ENCODE measurements around the gene SLC10A7. TPM values are rescaled to one million over a fixed set of nuclear protein-coding genes. Genes with fewer than 3 reads are reported as not detected.

SLC10A7 gene
- total RNA-seq, 2 experiments from 2014 or later = 10.7 to 11.0 TPM

DNA sequence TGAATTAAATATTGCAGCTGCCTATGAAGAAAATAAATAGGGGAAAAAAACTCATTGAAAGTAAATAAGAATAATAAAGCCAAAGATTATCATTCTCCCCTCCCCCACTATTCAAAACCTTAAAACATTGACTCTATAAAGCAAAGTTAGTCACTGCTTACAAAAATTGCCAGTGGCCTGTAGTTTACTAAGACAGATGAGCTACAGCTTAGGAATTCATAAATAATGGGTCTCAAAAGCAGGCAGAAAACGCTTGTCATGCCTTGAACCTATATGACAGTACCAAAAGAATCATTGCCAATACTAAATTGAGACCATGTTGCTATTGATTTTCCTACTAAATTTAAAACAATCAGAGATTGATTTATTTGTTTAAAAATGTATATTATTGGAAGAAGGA, 78.9 kb downstream of the SLC10A7 start:
- ChIA-PET CTCF (no interaction called here), POLR2A (no interaction called here)
- DNase-seq = no peak
- Mint-ChIP-seq H3K4me1 (ENCODE audit: low read depth) (peaks cover 6% of the 10 kb centered on the region), H3K4me3 (no peak overlapping the region), H3K9me3 (no peaks in the 10 kb centered on the region), H3K36me3 (ENCODE audit: low read depth) (peaks cover 13% of the 10 kb centered on the region), H3K27me3 (no peaks in the 10 kb centered on the region), H3K27ac (no peak overlapping the region)
- TF ChIP-seq, protein P1, sequence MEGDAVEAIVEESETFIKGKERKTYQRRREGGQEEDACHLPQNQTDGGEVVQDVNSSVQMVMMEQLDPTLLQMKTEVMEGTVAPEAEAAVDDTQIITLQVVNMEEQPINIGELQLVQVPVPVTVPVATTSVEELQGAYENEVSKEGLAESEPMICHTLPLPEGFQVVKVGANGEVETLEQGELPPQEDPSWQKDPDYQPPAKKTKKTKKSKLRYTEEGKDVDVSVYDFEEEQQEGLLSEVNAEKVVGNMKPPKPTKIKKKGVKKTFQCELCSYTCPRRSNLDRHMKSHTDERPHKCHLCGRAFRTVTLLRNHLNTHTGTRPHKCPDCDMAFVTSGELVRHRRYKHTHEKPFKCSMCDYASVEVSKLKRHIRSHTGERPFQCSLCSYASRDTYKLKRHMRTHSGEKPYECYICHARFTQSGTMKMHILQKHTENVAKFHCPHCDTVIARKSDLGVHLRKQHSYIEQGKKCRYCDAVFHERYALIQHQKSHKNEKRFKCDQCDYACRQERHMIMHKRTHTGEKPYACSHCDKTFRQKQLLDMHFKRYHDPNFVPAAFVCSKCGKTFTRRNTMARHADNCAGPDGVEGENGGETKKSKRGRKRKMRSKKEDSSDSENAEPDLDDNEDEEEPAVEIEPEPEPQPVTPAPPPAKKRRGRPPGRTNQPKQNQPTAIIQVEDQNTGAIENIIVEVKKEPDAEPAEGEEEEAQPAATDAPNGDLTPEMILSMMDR (IDR thresholded peaks at IDR 0.05) = no peak
- intact Hi-C loops (cut with micrococcal nuclease) = no loop called here
- ATAC-seq = no peak

DNA sequence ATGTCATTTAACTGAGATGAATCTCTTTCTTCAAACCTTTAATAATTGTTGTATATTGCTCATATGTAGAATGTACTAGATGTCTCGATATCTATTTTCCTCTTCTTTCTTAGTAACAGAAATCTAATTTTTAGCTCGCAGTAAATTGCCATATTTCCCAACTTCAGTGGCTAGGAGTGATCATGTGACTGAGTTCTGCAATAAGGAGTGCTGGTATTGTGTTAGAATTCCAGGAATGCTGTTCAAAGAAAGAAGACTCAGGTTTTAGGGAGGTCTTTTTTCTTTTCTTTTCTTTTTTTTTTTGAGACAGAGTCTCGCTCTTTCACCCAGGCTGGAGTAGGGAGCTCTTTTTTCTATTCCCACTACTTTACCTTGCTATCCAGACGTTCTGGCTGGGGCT, 81.7 kb downstream of the SLC10A7 start:
- DNase-seq (no peak), ATAC-seq (no peak)
- H3K27ac Mint-ChIP-seq = no peak overlapping the region
- ChIA-PET CTCF (no interaction called here), POLR2A (no interaction called here)
- TF ChIP-seq, protein P1 (IDR thresholded peaks at IDR 0.05) = no peak
- H3K4me3 Mint-ChIP-seq = no peak overlapping the region
- no peaks in the 10 kb centered on the region for H3K27me3 Mint-ChIP-seq
- H3K36me3 Mint-ChIP-seq (ENCODE audit: low read depth) = peaks cover 3% of the 10 kb centered on the region
- H3K9me3 Mint-ChIP-seq = no peaks in the 10 kb centered on the region
- H3K4me1 Mint-ChIP-seq (ENCODE audit: low read depth) = peaks cover 9% of the 10 kb centered on the region
- intact Hi-C loops (cut with micrococcal nuclease) = no loop called here

DNA sequence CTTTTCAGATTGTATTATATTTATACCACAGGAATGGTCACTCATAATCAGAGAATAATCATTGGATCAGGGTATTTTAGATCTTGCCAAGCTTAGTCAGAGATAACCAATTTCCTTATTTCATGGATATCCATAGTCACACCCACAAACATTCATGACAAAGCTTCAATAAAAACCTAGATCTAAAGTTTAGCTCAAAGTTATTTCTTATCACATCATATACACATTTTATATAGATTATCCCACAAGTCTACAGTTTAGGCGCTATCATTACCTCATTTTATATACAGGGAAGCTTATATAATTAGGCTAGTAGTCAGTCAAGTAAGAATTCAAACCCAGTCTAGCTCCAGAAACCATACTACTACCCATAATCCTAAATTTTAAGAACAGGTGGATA, 82.3 kb downstream of the SLC10A7 start:
- Mint-ChIP-seq H3K4me3 (no peak overlapping the region), H3K27me3 (no peaks in the 10 kb centered on the region), H3K27ac (no peak overlapping the region), H3K36me3 (ENCODE audit: low read depth) (peaks cover 1% of the 10 kb centered on the region), H3K9me3 (no peaks in the 10 kb centered on the region), H3K4me1 (ENCODE audit: low read depth) (peaks cover 9% of the 10 kb centered on the region)
- ChIA-PET POLR2A (no interaction called here), CTCF (no interaction called here)
- intact Hi-C loops (cut with micrococcal nuclease) = no loop called here
- TF ChIP-seq, protein P1 (IDR thresholded peaks at IDR 0.05) = no peak
- ATAC-seq (no peak), DNase-seq (no peak)

DNA sequence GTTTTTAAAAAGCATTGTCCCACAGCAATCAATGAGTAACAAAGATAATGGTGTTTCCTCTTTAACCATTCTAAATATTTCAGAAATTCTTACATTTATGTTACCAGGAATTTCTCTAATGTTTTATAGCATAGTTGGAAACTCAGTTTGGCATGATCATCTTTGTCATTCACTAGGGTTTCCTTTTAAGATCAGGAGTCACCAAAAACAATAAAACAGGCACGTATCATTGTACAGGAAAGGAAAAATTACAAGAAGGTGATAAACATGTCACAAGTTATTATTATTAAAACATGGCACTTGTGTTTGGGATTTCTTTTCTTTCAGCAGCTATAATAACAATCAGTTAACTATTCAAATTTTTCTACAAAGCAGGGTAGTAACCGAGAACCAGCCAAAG, 84.0 kb downstream of the SLC10A7 start:
- ATAC-seq (no peak), DNase-seq (no peak)
- Mint-ChIP-seq H3K27ac (no peak overlapping the region), H3K9me3 (no peaks in the 10 kb centered on the region), H3K36me3 (ENCODE audit: low read depth) (peaks cover 1% of the 10 kb centered on the region), H3K4me1 (ENCODE audit: low read depth) (peaks cover 9% of the 10 kb centered on the region), H3K4me3 (no peak overlapping the region), H3K27me3 (no peaks in the 10 kb centered on the region)
- TF ChIP-seq, protein P1 (IDR thresholded peaks at IDR 0.05) = no peak
- ChIA-PET CTCF (no interaction called here), POLR2A (no interaction called here)
- intact Hi-C loops (cut with micrococcal nuclease) = no loop called here

DNA sequence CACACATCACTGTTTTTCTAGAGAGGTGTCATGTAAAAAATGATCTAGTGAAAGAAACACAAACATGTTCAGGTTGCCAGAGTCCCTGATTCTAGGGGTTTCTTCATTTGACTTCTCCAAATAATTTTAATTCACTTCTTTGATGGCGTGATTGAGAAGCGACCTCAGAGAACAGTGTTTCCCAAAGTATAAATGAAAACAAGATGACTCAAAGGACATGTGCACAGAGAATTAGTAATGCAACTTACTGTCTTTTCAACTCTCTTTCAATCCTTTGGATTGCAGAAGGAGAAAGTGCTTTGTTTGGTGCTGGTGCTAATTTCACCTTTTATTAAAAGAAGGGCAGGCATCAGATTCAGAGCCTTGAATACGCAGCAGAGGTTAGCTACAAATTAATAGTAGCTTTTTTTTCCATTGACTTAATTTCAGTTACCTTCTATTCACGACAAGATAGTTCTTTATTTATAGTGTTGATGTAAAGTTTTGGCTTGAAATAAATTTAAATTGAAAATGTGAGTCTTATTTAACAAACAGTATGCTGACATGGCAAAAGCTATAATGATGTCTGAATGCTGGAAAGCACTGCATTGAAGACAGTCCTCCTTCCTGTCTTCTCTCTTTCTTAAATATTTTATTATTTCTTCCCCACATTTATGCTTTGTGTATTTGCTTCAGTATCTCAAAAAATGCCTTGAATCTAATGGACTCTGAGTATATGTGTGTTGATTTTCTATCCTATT, 85.1 kb downstream of the SLC10A7 start:
- CTCF ChIA-PET = no interaction called here
- no peak for ATAC-seq
- intact Hi-C loops (cut with micrococcal nuclease) = no loop called here
- Mint-ChIP-seq H3K36me3 (ENCODE audit: low read depth) (peaks cover 1% of the 10 kb centered on the region), H3K4me1 (ENCODE audit: low read depth) (peaks cover 9% of the 10 kb centered on the region), H3K27me3 (no peaks in the 10 kb centered on the region), H3K9me3 (no peaks in the 10 kb centered on the region), H3K4me3 (no peak overlapping the region), H3K27ac (no peak overlapping the region)
- TF ChIP-seq, protein P1 (IDR thresholded peaks at IDR 0.05) = no peak
- POLR2A ChIA-PET = interaction anchor here (1.2 kb wide), 1 partner anchor 18 kb away, joined by 4 read pairs; no protein-coding TSS in a partner anchor
- no peak for DNase-seq

Data from activated CD8-positive, alpha-beta T cell treated with anti-CD3 and anti-CD28 coated beads for 36 hours (primary cell).